OCI-LY7 (cell line): ENCODE data around the gene TNS1.

ENCODE experiments used
- EZH2phosphoT487 ChIP-seq: fragments of 200-600 bp; sonication (generic); IDR thresholded peaks from 2 replicates; pipeline ENCODE4 v1.6.1; 2018; ENCODE audit warnings: low read depth, borderline replicate concordance, mild to moderate bottlenecking, mixed run types, antibody characterized with exemption, low read length, moderate library complexity, mixed read lengths
- TF ChIP-seq, protein P1 (sequence below): fragments of 200-600 bp; sonication (generic); conservative IDR thresholded peaks from 2 replicates; pipeline ENCODE4 v1.5.1; 2014; ENCODE audit warnings: mild to moderate bottlenecking, antibody characterized with exemption, low read length, moderate library complexity, mixed read lengths

DNA sequence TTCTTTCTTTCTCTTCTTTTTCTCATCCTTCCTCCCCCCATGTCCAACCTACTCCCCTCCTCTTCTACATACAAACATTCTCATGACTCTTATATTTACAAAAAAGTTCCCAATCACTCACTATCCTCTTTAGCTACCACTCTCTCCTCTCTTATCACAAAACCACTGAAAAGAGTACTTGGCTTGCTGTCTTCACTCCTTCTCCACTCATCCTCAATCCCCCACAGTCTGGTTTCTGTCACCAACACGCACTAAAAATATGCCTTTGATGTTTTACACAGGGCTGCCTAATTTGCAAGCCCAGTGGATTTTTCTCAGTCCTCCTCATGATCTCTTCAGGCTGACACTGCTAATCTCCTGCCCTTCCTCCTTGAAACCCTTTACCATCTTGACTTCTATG, 159.5 kb downstream of the TNS1 start:
- TF ChIP-seq, protein P1, sequence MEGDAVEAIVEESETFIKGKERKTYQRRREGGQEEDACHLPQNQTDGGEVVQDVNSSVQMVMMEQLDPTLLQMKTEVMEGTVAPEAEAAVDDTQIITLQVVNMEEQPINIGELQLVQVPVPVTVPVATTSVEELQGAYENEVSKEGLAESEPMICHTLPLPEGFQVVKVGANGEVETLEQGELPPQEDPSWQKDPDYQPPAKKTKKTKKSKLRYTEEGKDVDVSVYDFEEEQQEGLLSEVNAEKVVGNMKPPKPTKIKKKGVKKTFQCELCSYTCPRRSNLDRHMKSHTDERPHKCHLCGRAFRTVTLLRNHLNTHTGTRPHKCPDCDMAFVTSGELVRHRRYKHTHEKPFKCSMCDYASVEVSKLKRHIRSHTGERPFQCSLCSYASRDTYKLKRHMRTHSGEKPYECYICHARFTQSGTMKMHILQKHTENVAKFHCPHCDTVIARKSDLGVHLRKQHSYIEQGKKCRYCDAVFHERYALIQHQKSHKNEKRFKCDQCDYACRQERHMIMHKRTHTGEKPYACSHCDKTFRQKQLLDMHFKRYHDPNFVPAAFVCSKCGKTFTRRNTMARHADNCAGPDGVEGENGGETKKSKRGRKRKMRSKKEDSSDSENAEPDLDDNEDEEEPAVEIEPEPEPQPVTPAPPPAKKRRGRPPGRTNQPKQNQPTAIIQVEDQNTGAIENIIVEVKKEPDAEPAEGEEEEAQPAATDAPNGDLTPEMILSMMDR = no peak
- no peak for TF ChIP-seq EZH2phosphoT487
